Vagina (tissue), 2 donors: ENCODE measurements around the gene ERG.

Source experiments
- CTCF ChIP-seq, 3 experiments: fragments of 450-650 bp in 2 of 3; fragments of 200-600 bp in 1 of 3; sonication (generic) in 1 of 3; IDR thresholded peaks; one replicate each; pipeline ENCODE4 v1.5.1; 2017 to 2019; ENCODE audit warnings: antibody characterized with exemption in 3 of 3, mild to moderate bottlenecking in 2 of 3, moderate library complexity in 2 of 3
- POLR2A ChIP-seq, 2 donors: fragments of 450-650 bp; IDR thresholded peaks; one replicate each; pipeline ENCODE4 v1.6.1; 2017; ENCODE audit warnings: antibody characterized with exemption in 2 of 2, mild to moderate bottlenecking in 2 of 2, moderate library complexity in 2 of 2
- POLR2AphosphoS5 ChIP-seq, 2 donors: sonication (generic); formaldehyde crosslinking; IDR thresholded peaks; one replicate each; pipeline ENCODE4 v1.9.0; 2017; ENCODE audit warnings: antibody characterized with exemption in 2 of 2, mild to moderate bottlenecking in 2 of 2, low read depth in 1 of 2; ENCODE audit not compliant: insufficient read depth in 1 of 2

GRCh38 chr21:38388647-38389353, 109.5 kb downstream of the ERG start:
- TF ChIP-seq CTCF (IDR thresholded peaks at IDR 0.05) (no peak), POLR2A (IDR thresholded peaks at IDR 0.05) (no peak), POLR2AphosphoS5 (IDR thresholded peaks at IDR 0.05; ENCODE audit: insufficient read depth in 1 of 2, low read depth in 1 of 2) (no peak)
